NCI-H2029 treated with DMSO at 0.1 percent for 48 hours (cell line): ENCODE measurements around the gene EEF1AKMT3.

Experiments used
- DNase-seq: peaks from one replicate; lab custom pipeline; 2025; lab: John Stamatoyannopoulos, UW

The EEF1AKMT3 gene

GRCh38 chr12:57772429-57773322 lies at the start of gene EEF1AKMT3:
Gene EEF1AKMT3, plus strand, starts transcription at chr12:57772614. Its CDS starts 111 bp downstream, at chr12:57772725.
- no peak for DNase-seq

- DNase-seq = no peak
Measured at GRCh38 chr12:57722716-57723629, 49.4 kb upstream of the EEF1AKMT3 start.

GRCh38 chr12:57723630-57723962 lies 48.8 kb upstream of the EEF1AKMT3 start:
- no peak for DNase-seq

- DNase-seq = no peak
Measured at GRCh38 chr12:57724003-57724935, 48.1 kb upstream of the EEF1AKMT3 start.

- DNase-seq = no peak
Measured at GRCh38 chr12:57724936-57725740, 47.3 kb upstream of the EEF1AKMT3 start.

GRCh38 chr12:57725851-57726150 lies 46.6 kb upstream of the EEF1AKMT3 start:
- no peak for DNase-seq

- peak; percentile 29 for DNase-seq
Measured at GRCh38 chr12:57726151-57726883, 46.1 kb upstream of the EEF1AKMT3 start.

- no peak for DNase-seq
Measured at GRCh38 chr12:57726884-57727757, 45.3 kb upstream of the EEF1AKMT3 start.

GRCh38 chr12:57727758-57728395 lies 44.5 kb upstream of the EEF1AKMT3 start:
- no peak for DNase-seq

- DNase-seq = no peak
Measured at GRCh38 chr12:57729321-57729844, 43.0 kb upstream of the EEF1AKMT3 start.

GRCh38 chr12:57730336-57731067 lies 41.9 kb upstream of the EEF1AKMT3 start:
- no peak for DNase-seq

GRCh38 chr12:57731411-57732080 lies 40.9 kb upstream of the EEF1AKMT3 start:
- no peak for DNase-seq

- no peak for DNase-seq
Measured at GRCh38 chr12:57732270-57732669, 40.1 kb upstream of the EEF1AKMT3 start.

GRCh38 chr12:57732726-57733593 lies 39.5 kb upstream of the EEF1AKMT3 start:
- DNase-seq = no peak

- DNase-seq = no peak
Measured at GRCh38 chr12:57733928-57734327, 38.5 kb upstream of the EEF1AKMT3 start.

- DNase-seq = no peak
Measured at GRCh38 chr12:57734591-57734990, 37.8 kb upstream of the EEF1AKMT3 start.
